GM03348 (cell line): Measurements from ENCODE around the gene CFAP46.
"Not testable (repeated sequence)": the region's sequence is repeated elsewhere in the genome, so short reads cannot be mapped to it uniquely, and the experiment has no call there.

Experiments used
- DNase-seq: peaks from one replicate; pipeline ENCODE4 v3.0.0; 2012; ENCODE audit warnings: low spot score

The CFAP46 gene

GRCh38 chr10:132899054-132899750 is 43.2 kb downstream of the CFAP46 start:
- no peak for DNase-seq

- no peak for DNase-seq
Observed at GRCh38 chr10:132898391-132899053, 43.8 kb downstream of the CFAP46 start.

- no peak for DNase-seq
Observed at GRCh38 chr10:132897516-132898381, 44.6 kb downstream of the CFAP46 start.

- not testable (repeated sequence) for DNase-seq
Observed at GRCh38 chr10:132893786-132894185, 48.6 kb downstream of the CFAP46 start.

- no peak for DNase-seq
Observed at GRCh38 chr10:132893090-132893489, 49.3 kb downstream of the CFAP46 start.

GRCh38 chr10:132892004-132892403 is 50.4 kb downstream of the CFAP46 start:
- DNase-seq, result no peak

- no peak for DNase-seq
Observed at GRCh38 chr10:132891368-132891767, 51.0 kb downstream of the CFAP46 start.

- no peak for DNase-seq
Observed at GRCh38 chr10:132890301-132890700, 52.1 kb downstream of the CFAP46 start.

- DNase-seq, result no peak
Observed at GRCh38 chr10:132889556-132889955, 52.8 kb downstream of the CFAP46 start.

- DNase-seq, result no peak
Observed at GRCh38 chr10:132888898-132889490, 53.4 kb downstream of the CFAP46 start.

GRCh38 chr10:132888446-132888845 is 53.9 kb downstream of the CFAP46 start:
- not testable (repeated sequence) for DNase-seq

- DNase-seq, result no peak
Observed at GRCh38 chr10:132886211-132887099, 55.9 kb downstream of the CFAP46 start.

GRCh38 chr10:132885451-132886210 is 56.7 kb downstream of the CFAP46 start:
- no peak for DNase-seq

- no peak for DNase-seq
Observed at GRCh38 chr10:132884691-132885271, 57.6 kb downstream of the CFAP46 start.

GRCh38 chr10:132884041-132884440 is 58.3 kb downstream of the CFAP46 start:
- DNase-seq, result no peak

- no peak for DNase-seq
Observed at GRCh38 chr10:132883391-132883881, 58.9 kb downstream of the CFAP46 start.

GRCh38 chr10:132882069-132882951 is 60.1 kb downstream of the CFAP46 start:
- DNase-seq, result no peak

GRCh38 chr10:132881186-132881920 is 61.0 kb downstream of the CFAP46 start:
- DNase-seq, result no peak
